ENCODE measurements around the gene AGAP9. TPM values are rescaled to one million over a fixed set of nuclear protein-coding genes. Genes with fewer than 3 reads are reported as not detected.
"Not testable (repeated sequence)": the region's sequence is repeated elsewhere in the genome, so short reads cannot be mapped to it uniquely, and the experiment has no call there.

AGAP9 gene
- total and polyA plus RNA-seq, 9 of the 15 experiments (the other 6 are each of a cell fraction or from before 2014, with no cell fraction given), result 0.37 to 11.7 (median 5.8) TPM

GRCh38 chr10:47536430-47536829 lies 13.0 kb upstream of the AGAP9 start:
- H3K27me3 ChIP-seq (ENCODE audit: control insufficient read depth in 2 of 2, insufficient read depth in 2 of 2, low read length in 2 of 2); H3K79me2 ChIP-seq (ENCODE audit: control insufficient read depth, insufficient read depth, low read length); ATAC-seq; H3K9me3 ChIP-seq (replicated peaks; ENCODE audit: control insufficient read depth, insufficient read depth, low read depth, low read length); H3K9ac ChIP-seq (ENCODE audit: insufficient read depth in 1 of 2, low read depth in 2 of 2, low read length in 2 of 2); H2AFZ ChIP-seq (ENCODE audit: low read depth, low read length); BruUV-seq (replicated peaks); H3K4me2 ChIP-seq (ENCODE audit: insufficient read depth, low read length); H3K4me1 ChIP-seq (replicated peaks in 1 of 2; ENCODE audit: control insufficient read depth in 2 of 2, insufficient read depth in 2 of 2, low read length in 2 of 2); H3K36me3 ChIP-seq (ENCODE audit: control insufficient read depth, insufficient read depth, low read length); H3K27ac ChIP-seq (ENCODE audit: extremely low read depth, low read depth, low read length); intact Hi-C loops (cut with micrococcal nuclease); H3K9me1 ChIP-seq (ENCODE audit: control insufficient read depth, insufficient read depth, low read length); FAIRE-seq; DNase-seq (ENCODE audit: extremely low read depth in 1 of 4, low spot score in 3 of 4); H4K20me1 ChIP-seq (replicated peaks; ENCODE audit: control insufficient read depth, insufficient read depth, low read length); POLR2A ChIA-PET; CTCF ChIA-PET (ENCODE audit: low intra/inter-chr PET ratio); H3K4me3 ChIP-seq: not testable (repeated sequence)
- in situ Hi-C loops (cut with MboI), result loop anchor here (25.0 kb wide), 1 partner anchor 501 kb away; no protein-coding TSS in a partner anchor
- WGBS (ENCODE audit: insufficient coverage, low coverage, missing lambda C conversion rate), result 30% methylated on average over 1 of the region's 3 CpGs

GRCh38 chr10:47502313-47502712 lies 21.1 kb downstream of the AGAP9 start:
- not testable (repeated sequence) for BruUV-seq (replicated peaks); ATAC-seq

DNA sequence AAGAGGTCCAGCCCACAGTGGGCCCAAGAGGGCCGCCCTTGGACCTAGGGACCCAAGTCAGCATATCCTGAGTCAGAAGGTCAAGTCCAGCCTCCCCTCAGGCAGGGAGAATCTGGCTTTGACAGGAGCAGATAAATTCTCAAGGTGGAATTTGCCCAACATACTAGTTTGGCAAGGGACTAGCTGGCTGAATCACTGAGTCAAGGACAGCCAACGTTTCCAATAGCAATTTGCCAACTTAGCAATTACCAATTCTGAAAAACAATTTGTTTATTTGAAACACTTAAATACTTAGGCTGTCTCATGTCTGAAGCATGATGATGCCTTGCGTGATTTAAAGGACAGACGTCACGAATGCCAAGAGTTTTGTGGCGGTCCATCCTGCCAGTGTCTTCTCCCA lies 29.2 kb downstream of the AGAP9 start:
- H3K9me3 ChIP-seq (replicated peaks; ENCODE audit: control insufficient read depth, insufficient read depth, low read depth, low read length); H3K4me3 ChIP-seq; in situ Hi-C loops (cut with MboI); H3K27ac ChIP-seq (ENCODE audit: extremely low read depth, low read depth, low read length); FAIRE-seq; H3K9ac ChIP-seq (ENCODE audit: insufficient read depth in 1 of 2, low read depth in 2 of 2, low read length in 2 of 2); H3K9me1 ChIP-seq (ENCODE audit: control insufficient read depth, insufficient read depth, low read length); H2AFZ ChIP-seq (ENCODE audit: low read depth, low read length); H3K4me1 ChIP-seq (replicated peaks in 1 of 2; ENCODE audit: control insufficient read depth in 2 of 2, insufficient read depth in 2 of 2, low read length in 2 of 2); BruUV-seq (replicated peaks); ATAC-seq; H3K4me2 ChIP-seq (ENCODE audit: insufficient read depth, low read length); H3K27me3 ChIP-seq (ENCODE audit: control insufficient read depth in 2 of 2, insufficient read depth in 2 of 2, low read length in 2 of 2); CTCF ChIA-PET (ENCODE audit: low intra/inter-chr PET ratio); DNase-seq (ENCODE audit: extremely low read depth in 1 of 4, low spot score in 3 of 4); H3K79me2 ChIP-seq (ENCODE audit: control insufficient read depth, insufficient read depth, low read length); H4K20me1 ChIP-seq (replicated peaks; ENCODE audit: control insufficient read depth, insufficient read depth, low read length); POLR2A ChIA-PET; intact Hi-C loops (cut with micrococcal nuclease); H3K36me3 ChIP-seq (ENCODE audit: control insufficient read depth, insufficient read depth, low read length): not testable (repeated sequence)
- 0% methylated on average over 1 of the region's 6 CpGs for WGBS (ENCODE audit: insufficient coverage, low coverage, missing lambda C conversion rate)

More at GRCh38 chr10:47502313-47502712, 21.1 kb downstream of the AGAP9 start:
- H2AFZ ChIP-seq (ENCODE audit: low read depth, low read length); in situ Hi-C loops (cut with MboI); H3K9me1 ChIP-seq (ENCODE audit: control insufficient read depth, insufficient read depth, low read length); H3K79me2 ChIP-seq (ENCODE audit: control insufficient read depth, insufficient read depth, low read length); intact Hi-C loops (cut with micrococcal nuclease); POLR2A ChIA-PET; H3K27me3 ChIP-seq (ENCODE audit: control insufficient read depth in 2 of 2, insufficient read depth in 2 of 2, low read length in 2 of 2); H3K4me2 ChIP-seq (ENCODE audit: insufficient read depth, low read length); H3K36me3 ChIP-seq (ENCODE audit: control insufficient read depth, insufficient read depth, low read length); H3K27ac ChIP-seq (ENCODE audit: extremely low read depth, low read depth, low read length); DNase-seq (ENCODE audit: extremely low read depth in 1 of 4, low spot score in 3 of 4); FAIRE-seq; H3K4me1 ChIP-seq (replicated peaks in 1 of 2; ENCODE audit: control insufficient read depth in 2 of 2, insufficient read depth in 2 of 2, low read length in 2 of 2); H3K9me3 ChIP-seq (replicated peaks; ENCODE audit: control insufficient read depth, insufficient read depth, low read depth, low read length); H4K20me1 ChIP-seq (replicated peaks; ENCODE audit: control insufficient read depth, insufficient read depth, low read length); CTCF ChIA-PET (ENCODE audit: low intra/inter-chr PET ratio); H3K9ac ChIP-seq (ENCODE audit: insufficient read depth in 1 of 2, low read depth in 2 of 2, low read length in 2 of 2); H3K4me3 ChIP-seq: not testable (repeated sequence)
- WGBS (ENCODE audit: insufficient coverage, low coverage, missing lambda C conversion rate), result 67% methylated on average over 1 of the region's 9 CpGs

DNA sequence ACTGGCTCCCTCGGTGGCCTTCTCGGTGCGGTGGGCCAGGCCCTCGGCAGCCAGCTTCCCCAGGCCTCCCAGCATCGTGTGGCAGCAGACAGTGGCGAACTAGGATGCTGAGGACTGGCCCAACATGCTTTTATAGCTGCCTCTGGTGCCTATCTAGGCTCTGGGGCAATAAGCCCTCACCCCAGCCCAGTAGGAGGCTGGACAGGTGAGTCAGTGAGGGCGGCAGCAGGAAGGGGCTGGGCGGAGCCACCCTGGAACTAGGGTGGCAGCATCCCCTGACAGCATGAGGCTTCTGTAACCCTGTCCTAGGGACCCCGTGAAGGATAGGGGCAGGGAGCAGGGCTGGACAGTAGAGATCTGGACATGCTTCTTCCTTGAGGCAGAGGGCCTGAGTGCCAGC lies 31.8 kb downstream of the AGAP9 start, which contains the start of gene FAM25G:
Gene FAM25G, minus strand, starts transcription at position 101 of the 400 bp plus-strand sequence. Its CDS starts 26 bp downstream, at position 75.
- FAIRE-seq; H3K79me2 ChIP-seq (ENCODE audit: control insufficient read depth, insufficient read depth, low read length); intact Hi-C loops (cut with micrococcal nuclease); BruUV-seq (replicated peaks); in situ Hi-C loops (cut with MboI); ATAC-seq; H2AFZ ChIP-seq (ENCODE audit: low read depth, low read length); H3K27me3 ChIP-seq (ENCODE audit: control insufficient read depth in 2 of 2, insufficient read depth in 2 of 2, low read length in 2 of 2); H4K20me1 ChIP-seq (replicated peaks; ENCODE audit: control insufficient read depth, insufficient read depth, low read length); CTCF ChIA-PET (ENCODE audit: low intra/inter-chr PET ratio); H3K9me3 ChIP-seq (replicated peaks; ENCODE audit: control insufficient read depth, insufficient read depth, low read depth, low read length); POLR2A ChIA-PET; H3K4me2 ChIP-seq (ENCODE audit: insufficient read depth, low read length); DNase-seq (ENCODE audit: extremely low read depth in 1 of 4, low spot score in 3 of 4); H3K4me1 ChIP-seq (replicated peaks in 1 of 2; ENCODE audit: control insufficient read depth in 2 of 2, insufficient read depth in 2 of 2, low read length in 2 of 2); H3K36me3 ChIP-seq (ENCODE audit: control insufficient read depth, insufficient read depth, low read length); H3K4me3 ChIP-seq; H3K27ac ChIP-seq (ENCODE audit: extremely low read depth, low read depth, low read length); H3K9ac ChIP-seq (ENCODE audit: insufficient read depth in 1 of 2, low read depth in 2 of 2, low read length in 2 of 2); H3K9me1 ChIP-seq (ENCODE audit: control insufficient read depth, insufficient read depth, low read length): not testable (repeated sequence)
- no CpG with 5 or more reads among the region's 9 CpGs for WGBS (ENCODE audit: insufficient coverage, low coverage, missing lambda C conversion rate)

Data from K562 (cell line).